GM12878 (cell line): ENCODE results near the gene AKAP13. TPM values are rescaled to one million over a fixed set of nuclear protein-coding genes. Genes with fewer than 3 reads are reported as not detected.

ENCODE experiments used
- CREM ChIP-seq: IDR thresholded peaks from 2 replicates; pipeline ENCODE4 v1.6.1; 2014; ENCODE audit warnings: antibody characterized with exemption, low read depth
- MEF2A ChIP-seq: IDR thresholded peaks from 2 replicates; pipeline ENCODE4 v1.6.1; 2011; ENCODE audit warnings: low read depth, mild to moderate bottlenecking, low read length, moderate library complexity; ENCODE audit not compliant: insufficient read depth
- MEF2B ChIP-seq: fragments of 450-650 bp; IDR thresholded peaks from 2 replicates; pipeline ENCODE4 v1.6.1; 2018; ENCODE audit warnings: mild to moderate bottlenecking, moderate library complexity; ENCODE audit not compliant: partially characterized antibody, poor library complexity, severe bottlenecking
- PAX5 ChIP-seq: IDR thresholded peaks from 2 replicates; pipeline ENCODE4 v1.6.1; 2011; ENCODE audit warnings: low read depth, low read length, borderline replicate concordance
- RCOR1 ChIP-seq: conservative IDR thresholded peaks from 2 replicates; pipeline ENCODE4 v1.6.1; 2012; ENCODE audit warnings: low read depth, low read length, improper control_type of control experiment
- SRF ChIP-seq, 2 experiments: IDR thresholded peaks; 2 replicates each; pipeline ENCODE4 v1.6.1; 2011; ENCODE audit warnings: low read depth in 2 of 2, low read length in 2 of 2, mild to moderate bottlenecking in 1 of 2, moderate library complexity in 1 of 2
- TCF7 ChIP-seq: IDR thresholded peaks from 2 replicates; pipeline ENCODE4 v1.6.1; 2014; ENCODE audit warnings: antibody characterized with exemption, borderline replicate concordance
- ZNF207 ChIP-seq: fragments of 450-650 bp; IDR thresholded peaks from 2 replicates; pipeline ENCODE4 v1.6.1; 2014; ENCODE audit warnings: antibody characterized with exemption, mild to moderate bottlenecking, borderline replicate concordance
- ZNF622 ChIP-seq: fragments of 450-650 bp; IDR thresholded peaks from 2 replicates; pipeline ENCODE4 v1.6.1; 2017; ENCODE audit warnings: mild to moderate bottlenecking, inconsistent platforms
- polyA plus RNA-seq, 11 experiments: library from polyadenylated mRNA; depleted of rRNA in 4 of 11; unstranded in 6 of 11; stranded (reverse) in 5 of 11; fragments of >200 nt; fragmentation: Nextera tagmentation in 4 of 11; fragmentation: Illumina TruSeq in 1 of 11; extraction: Ambion mirVana in 4 of 11; extraction: Trizol in 1 of 11; gene quantifications; 1 replicate in 1 of 11; 2 replicates in 10 of 11; pipeline versions ENCODE4 v1.2.1 to v1.2.3, GENCODE V29; 2011 to 2016; ENCODE audit warnings: inconsistent platforms in 2 of 11, missing spikeins in 2 of 11, low read depth in 1 of 11
- total RNA-seq, 4 experiments: library from RNA; depleted of rRNA in 3 of 4; stranded (reverse); fragments of >200 nt in 3 of 4; fragmentation: Illumina TruSeq in 1 of 4; extraction: Trizol in 1 of 4; gene quantifications; 2 replicates each; pipeline versions ENCODE4 v1.2.1 to v1.2.3, GENCODE V29; 2013 to 2021
- TF ChIP-seq, protein P1 (sequence below): fragments of 450-650 bp; formaldehyde crosslinking; IDR thresholded peaks from 2 replicates; pipeline ENCODE4 v1.5.0; 2022; ENCODE audit warnings: mild to moderate bottlenecking, missing genetic modification characterization
- TF ChIP-seq, protein P2 (sequence below): IDR thresholded peaks from 2 replicates; pipeline ENCODE4 v1.6.1; 2011; ENCODE audit warnings: low read depth, low read length, improper control_type of control experiment, borderline replicate concordance
- TF ChIP-seq, protein P3 (sequence below): fragments of 450-650 bp; IDR thresholded peaks from 2 replicates; pipeline ENCODE4 v1.6.1; 2016; ENCODE audit warnings: mild to moderate bottlenecking

Gene AKAP13
- total and polyA plus RNA-seq, 10 of the 15 experiments (the other 5 are each of a cell fraction or from before 2014, with no cell fraction given), result 14.4 to 74.9 (median 55.1) TPM

DNA sequence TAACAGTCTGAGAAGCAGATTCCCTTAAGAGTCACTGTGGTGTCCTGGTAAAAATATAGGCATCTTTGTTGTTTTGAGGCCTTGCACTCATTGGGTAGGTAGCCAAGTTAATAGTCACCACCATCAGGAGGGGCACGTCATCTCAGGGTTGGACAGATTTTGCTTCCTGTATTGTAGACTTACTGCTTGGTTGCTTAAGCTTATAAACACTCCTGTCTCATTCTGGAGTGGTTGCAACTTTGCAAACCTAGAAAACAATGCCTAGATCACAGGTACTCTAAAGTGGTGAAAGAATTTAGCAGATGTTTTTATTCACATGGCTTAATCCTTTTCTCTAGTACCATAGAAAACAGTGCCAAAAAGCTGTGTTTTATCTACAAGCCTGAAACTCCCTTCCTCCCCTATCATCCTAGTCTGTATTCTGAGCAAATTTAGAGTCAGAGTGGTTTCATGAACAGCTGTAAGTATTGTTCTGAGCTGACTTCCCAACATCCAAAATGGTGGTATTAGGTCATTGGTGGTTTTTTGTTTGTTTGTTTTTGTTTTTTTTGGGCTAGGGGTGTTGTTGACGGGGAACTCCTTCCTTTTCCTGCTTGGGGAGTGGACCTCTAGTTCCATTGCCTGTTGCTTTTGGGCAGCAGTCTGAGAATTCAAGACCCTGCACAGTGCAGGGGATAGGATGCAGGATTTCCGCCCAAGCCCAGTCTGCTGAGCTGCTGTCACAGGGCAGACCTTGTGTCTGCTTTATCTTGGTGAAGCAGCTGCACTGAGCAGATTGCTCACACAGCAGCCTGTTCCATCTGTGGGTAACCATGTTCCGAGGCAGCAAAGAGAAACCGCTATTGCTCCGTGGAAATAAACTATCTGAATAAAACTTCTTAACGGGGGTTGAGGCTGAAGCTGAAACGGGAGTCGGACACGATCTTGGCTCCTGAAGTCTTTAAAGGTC is 202.0 kb downstream of the AKAP13 start (continued):
- TF ChIP-seq, protein P1, sequence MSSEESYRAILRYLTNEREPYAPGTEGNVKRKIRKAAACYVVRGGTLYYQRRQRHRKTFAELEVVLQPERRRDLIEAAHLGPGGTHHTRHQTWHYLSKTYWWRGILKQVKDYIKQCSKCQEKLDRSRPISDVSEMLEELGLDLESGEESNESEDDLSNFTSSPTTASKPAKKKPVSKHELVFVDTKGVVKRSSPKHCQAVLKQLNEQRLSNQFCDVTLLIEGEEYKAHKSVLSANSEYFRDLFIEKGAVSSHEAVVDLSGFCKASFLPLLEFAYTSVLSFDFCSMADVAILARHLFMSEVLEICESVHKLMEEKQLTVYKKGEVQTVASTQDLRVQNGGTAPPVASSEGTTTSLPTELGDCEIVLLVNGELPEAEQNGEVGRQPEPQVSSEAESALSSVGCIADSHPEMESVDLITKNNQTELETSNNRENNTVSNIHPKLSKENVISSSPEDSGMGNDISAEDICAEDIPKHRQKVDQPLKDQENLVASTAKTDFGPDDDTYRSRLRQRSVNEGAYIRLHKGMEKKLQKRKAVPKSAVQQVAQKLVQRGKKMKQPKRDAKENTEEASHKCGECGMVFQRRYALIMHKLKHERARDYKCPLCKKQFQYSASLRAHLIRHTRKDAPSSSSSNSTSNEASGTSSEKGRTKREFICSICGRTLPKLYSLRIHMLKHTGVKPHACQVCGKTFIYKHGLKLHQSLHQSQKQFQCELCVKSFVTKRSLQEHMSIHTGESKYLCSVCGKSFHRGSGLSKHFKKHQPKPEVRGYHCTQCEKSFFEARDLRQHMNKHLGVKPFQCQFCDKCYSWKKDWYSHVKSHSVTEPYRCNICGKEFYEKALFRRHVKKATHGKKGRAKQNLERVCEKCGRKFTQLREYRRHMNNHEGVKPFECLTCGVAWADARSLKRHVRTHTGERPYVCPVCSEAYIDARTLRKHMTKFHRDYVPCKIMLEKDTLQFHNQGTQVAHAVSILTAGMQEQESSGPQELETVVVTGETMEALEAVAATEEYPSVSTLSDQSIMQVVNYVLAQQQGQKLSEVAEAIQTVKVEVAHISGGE (CRISPR knock-in tag), result no peak
- TF ChIP-seq, protein P2, sequence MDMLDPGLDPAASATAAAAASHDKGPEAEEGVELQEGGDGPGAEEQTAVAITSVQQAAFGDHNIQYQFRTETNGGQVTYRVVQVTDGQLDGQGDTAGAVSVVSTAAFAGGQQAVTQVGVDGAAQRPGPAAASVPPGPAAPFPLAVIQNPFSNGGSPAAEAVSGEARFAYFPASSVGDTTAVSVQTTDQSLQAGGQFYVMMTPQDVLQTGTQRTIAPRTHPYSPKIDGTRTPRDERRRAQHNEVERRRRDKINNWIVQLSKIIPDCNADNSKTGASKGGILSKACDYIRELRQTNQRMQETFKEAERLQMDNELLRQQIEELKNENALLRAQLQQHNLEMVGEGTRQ, result no peak
- no peak for TF ChIP-seq ZNF207
- TF ChIP-seq TCF7, result no peak
- TF ChIP-seq RCOR1, result no peak
- 0 out of 2 replicates have a peak, but pooled peaks have one; percentile 49 for TF ChIP-seq MEF2A
- no peak for TF ChIP-seq ZNF622
- peak; percentile 29; the same call in 1 of the 2 replicates for TF ChIP-seq CREM
- TF ChIP-seq, protein P3, sequence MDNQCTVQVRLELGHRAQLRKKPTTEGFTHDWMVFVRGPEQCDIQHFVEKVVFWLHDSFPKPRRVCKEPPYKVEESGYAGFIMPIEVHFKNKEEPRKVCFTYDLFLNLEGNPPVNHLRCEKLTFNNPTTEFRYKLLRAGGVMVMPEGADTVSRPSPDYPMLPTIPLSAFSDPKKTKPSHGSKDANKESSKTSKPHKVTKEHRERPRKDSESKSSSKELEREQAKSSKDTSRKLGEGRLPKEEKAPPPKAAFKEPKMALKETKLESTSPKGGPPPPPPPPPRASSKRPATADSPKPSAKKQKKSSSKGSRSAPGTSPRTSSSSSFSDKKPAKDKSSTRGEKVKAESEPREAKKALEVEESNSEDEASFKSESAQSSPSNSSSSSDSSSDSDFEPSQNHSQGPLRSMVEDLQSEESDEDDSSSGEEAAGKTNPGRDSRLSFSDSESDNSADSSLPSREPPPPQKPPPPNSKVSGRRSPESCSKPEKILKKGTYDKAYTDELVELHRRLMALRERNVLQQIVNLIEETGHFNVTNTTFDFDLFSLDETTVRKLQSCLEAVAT, result no peak
- TF ChIP-seq MEF2B, result no peak
- TF ChIP-seq SRF (IDR thresholded peaks at IDR 0.05; ENCODE audit: low read depth in 2 of 2, low read length in 2 of 2), result no peak
- no peak for TF ChIP-seq PAX5
